Hippocampal formation (tissue), 2 donors: ENCODE results near the gene SSPN.
A peak's percentile ranks its signal among the peaks of the same experiment; 100 is the strongest.

Source experiments
- DNase-seq, 2 donors: peaks; one replicate each; lab custom pipeline; 2025; lab: John Stamatoyannopoulos, UW

SSPN gene

DNA sequence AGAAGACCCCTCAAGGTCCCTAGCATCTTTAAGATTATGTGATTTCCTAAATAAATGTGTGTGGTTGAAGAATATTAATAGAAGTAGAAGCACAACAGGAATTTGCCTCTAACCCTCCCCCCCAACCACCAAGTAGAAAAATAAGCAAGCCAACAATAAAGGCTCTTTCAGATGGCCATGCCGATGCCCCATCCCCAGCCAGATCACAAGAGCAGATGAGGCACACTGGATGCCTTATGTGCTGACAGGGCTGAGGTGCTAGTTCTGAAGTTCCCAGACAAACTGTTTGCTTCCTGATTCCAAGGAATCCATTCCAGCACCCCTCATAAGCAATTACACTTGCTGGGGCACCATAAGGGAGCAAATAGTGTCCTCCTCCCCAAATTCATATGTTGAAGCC, 90.0 kb downstream of the SSPN start:
- no peak for DNase-seq

DNA sequence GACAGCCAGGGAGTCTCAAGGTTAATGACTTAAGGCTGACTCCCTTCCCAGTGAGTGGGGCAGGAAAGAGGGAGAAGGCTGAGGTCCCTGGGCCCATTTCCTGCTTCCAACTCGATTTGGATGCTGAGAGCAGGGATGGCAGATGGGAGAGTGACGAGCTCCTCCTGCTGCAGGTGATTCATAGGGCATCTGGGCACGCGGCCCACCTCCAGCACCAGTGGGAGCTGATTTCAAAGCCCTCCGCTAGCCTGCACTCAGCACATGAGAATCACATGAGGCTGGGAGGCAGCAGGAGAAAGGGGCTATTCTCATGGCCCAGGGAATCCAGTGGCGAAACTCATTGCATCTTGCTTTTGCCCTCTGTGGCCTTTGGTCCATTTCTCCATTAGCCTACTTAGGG, 90.8 kb downstream of the SSPN start:
- DNase-seq: peak in 1 of 2 donors; percentile 23

DNA sequence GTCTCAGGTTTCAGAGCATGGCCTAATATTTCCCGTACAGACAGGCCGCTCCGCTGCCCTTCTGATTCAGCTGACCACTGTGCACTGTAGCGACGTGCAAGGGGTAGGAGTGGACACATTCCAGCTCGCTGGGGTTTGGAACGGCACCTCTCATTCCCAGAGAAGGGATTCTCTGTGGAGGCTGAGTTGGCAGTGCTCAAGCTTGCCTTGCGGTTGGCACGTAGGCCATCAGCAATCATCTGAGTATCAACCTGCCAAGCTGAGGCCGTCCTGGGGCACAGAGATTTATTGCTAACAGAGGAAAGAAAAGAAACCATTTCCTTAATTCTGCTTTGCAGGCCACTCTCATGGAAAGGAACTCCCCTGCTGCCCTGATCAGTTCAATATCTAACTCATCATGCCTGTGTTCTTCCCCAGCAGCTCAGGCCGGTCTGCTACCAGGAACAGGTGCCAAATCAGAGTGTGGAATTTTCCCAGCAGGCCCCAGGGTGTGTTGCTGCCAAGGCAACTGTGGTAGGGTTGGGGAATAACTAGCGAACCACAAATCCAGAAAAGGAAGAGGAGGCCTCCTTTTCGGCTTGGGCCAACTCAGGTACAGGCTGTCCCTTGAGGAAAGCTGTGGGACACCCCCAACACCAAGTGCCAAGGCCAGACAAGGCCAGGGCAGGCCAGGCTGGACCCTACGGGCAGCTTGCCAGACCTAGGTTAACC, 92.5 kb downstream of the SSPN start:
- DNase-seq: peak in 1 of 2 donors; percentile 32

DNA sequence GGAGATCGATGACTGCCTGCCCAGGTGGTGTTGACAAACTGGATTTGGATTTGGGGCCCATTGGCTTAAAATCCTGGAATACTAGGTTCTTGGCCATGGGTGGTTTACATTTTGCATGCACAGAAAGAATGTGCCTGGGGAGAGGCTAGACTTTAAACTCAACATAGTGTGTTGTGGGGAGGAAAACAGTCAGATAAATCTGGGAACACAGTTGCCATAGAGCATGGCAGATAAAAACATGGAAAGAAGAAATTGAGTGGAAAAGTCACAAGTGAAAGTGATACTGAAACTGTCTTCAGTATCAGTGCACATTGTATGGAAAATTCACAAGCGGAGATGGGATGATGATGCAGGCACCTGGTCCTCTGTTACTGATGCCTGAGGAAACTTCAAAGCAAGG, 95.2 kb downstream of the SSPN start:
- no peak for DNase-seq

DNA sequence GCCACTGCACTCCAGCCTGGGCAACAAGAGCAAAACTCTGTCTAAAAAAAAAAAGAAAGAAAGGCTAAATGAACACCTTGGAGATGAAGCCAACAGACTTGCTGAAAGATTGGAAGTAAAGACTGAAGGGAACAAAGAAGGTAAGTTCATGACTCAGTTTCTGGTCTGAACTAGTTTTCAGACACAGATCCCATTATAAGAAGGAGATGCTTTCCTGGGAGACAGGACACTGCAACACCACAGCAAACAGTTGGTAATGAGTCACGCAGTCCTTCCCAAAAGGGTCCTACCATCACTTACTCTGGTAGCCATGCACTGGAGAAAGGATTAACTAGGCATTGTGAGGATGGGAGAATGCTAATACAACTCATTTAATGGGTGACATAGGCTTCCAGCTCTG, 97.2 kb downstream of the SSPN start:
- no peak for DNase-seq

DNA sequence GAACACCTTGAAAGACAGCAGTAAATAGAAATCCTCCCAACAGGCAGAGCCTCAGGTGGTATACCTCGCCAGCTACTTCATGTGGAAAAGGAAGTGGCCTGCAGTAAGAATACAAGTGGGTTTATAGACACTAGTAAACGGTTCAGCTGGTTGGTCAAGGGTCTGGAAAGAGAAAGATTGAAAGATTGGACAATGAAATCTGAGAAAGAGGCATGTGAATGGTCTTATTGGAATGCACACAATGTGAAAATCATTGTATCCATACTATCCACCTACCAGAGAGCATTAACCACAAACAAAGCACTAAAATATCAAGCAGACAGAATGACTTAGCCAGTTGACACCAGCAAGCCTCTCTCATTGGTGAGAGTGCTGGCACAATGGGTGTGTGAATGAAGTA, 98.2 kb downstream of the SSPN start:
- no peak for DNase-seq

DNA sequence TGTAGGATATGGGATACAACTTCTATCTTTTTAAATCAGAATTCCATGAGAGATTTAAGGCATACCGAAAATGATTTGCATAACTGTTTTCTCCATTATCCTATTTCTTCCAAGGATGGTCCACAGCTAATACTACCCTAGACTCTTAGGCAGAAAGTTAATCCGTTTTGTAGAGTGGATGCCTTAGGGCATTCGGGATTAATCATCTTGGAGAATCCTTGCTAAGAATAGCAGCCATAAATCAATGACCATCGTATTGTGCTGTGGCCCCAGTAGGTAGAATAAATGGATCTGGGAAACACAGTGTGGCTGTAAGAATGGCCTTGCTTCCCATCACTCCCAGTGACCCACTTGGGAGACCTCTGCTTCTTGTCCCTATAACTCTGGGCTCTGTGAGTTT, 99.6 kb downstream of the SSPN start:
- DNase-seq: no peak

DNA sequence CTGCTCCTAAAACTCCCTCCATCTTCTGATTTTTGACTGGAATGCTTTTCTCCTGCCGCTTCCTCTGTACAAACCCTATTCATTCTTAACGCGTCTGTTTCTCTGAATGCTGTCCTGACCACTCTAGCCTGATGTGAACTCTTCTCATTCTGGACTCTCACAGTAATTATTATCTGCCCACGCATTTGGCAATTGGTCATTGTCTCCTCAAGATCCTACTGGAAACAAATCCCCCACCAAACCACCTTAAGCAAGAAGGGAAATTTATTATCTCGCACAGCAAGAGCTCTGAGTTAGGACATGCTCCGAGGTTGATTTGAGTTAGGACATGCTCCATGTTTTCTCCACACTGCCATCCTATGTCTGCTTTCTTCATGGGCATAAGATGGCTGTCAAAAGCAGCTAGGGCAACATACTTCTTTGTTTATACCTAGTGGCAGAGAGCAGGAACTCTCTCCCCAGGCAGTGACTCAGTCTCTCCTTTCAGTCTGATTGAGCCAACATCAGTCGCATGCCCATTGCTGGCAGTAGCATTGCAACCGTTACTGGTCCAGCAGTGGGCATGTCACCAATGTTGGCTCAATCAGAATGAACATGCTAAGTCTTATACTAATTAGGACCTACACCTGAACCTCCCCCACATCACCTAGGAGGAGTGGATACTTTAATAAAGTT, 102.2 kb downstream of the SSPN start:
- no peak for DNase-seq

DNA sequence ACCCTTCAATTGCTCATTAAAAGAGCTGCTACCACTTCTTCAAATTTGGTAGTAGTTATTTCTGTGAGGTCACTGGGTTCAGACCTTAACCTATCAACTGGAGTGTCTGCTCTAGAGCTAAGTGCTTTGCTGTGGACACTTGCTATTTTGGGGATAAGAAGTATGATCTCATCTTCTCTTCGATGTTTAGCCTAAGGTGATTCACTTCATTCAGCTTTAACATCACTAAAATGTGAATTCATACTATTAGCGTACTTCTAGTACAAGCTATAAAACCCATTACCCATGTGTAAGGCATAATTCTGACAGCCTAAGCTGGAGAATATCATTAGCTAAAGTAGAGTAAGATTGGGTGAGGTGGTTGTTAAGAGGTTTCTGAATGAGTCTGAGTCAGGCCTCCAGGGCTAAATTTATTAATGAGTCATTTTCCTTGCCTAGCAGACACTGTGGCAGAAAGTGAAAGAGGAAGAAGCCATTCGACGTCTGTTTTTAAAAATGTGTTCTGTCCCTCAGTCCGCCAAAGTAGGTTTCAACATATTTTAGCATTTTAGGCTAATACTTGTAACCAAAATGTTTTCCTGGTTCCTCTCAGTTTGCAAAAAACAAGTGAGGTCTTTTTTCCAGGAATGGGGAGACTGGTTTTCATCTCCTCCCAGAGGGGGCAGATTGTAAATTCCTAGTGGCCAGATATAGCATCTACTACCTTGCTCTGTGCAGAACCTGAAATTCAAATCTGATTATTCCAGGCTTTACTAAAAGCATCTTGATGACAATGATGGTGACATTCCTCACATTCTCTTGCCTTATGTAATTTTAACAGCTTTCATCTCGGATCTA, 103.6 kb downstream of the SSPN start:
- DNase-seq: peak in 1 of 2 donors; percentile 45

DNA sequence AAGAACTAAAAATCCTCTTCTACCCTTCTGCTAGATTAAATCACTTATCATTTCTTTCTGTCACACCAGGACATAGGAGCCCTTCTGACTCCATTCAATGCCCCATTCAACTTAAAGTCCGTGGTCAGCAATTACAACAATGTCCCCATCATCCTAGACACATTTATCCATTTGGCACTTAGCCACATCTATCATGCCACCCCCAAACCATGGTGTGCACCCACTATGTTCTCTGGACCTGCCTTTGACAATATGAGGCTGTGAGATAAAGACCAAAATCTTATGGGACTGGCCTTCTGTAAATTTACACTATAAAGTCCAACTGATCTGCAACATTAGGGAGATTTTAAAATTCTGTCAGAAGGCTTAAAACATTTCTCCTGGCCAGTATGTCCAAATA, 104.4 kb downstream of the SSPN start:
- DNase-seq: no peak
